ENCODE results near the gene LFNG. TPM values are rescaled to one million over a fixed set of nuclear protein-coding genes. Genes with fewer than 3 reads are reported as not detected.

Gene LFNG
- total and polyA plus RNA-seq, 9 of the 15 experiments (the other 6 are each of a cell fraction or from before 2014, with no cell fraction given), result 0.03 to 0.89 (median 0.25) TPM; not detected in 1

- Histone ChIP-seq H3K9ac (ENCODE audit: insufficient read depth in 1 of 2, low read depth in 2 of 2, low read length in 2 of 2) (peak overlapping the region in 1 of 2 experiments; percentile 36; a peak in 2 of 4 replicates), H3K27ac (ENCODE audit: extremely low read depth, low read depth, low read length) (no peak overlapping the region), H3K36me3 (ENCODE audit: control insufficient read depth, insufficient read depth, low read length) (no peaks in the 10 kb centered on the region), H3K27me3 (ENCODE audit: control insufficient read depth in 2 of 2, insufficient read depth in 2 of 2, low read length in 2 of 2) (peaks cover 0 to 14% of the 10 kb centered on the region in 2 experiments; a peak in 2 of 5 replicates), H3K9me1 (ENCODE audit: control insufficient read depth, insufficient read depth, low read length) (no peaks in the 10 kb centered on the region), H3K4me1 (replicated peaks in 1 of 2; ENCODE audit: control insufficient read depth in 2 of 2, insufficient read depth in 2 of 2, low read length in 2 of 2) (peaks cover 15 to 92% of the 10 kb centered on the region in 2 experiments), H2AFZ (ENCODE audit: low read depth, low read length) (no peak overlapping the region), H3K79me2 (ENCODE audit: control insufficient read depth, insufficient read depth, low read length) (no peaks in the 10 kb centered on the region), H3K9me3 (replicated peaks; ENCODE audit: control insufficient read depth, insufficient read depth, low read depth, low read length) (no peaks in the 10 kb centered on the region), H3K4me3 (no peak overlapping the region), H4K20me1 (replicated peaks; ENCODE audit: control insufficient read depth, insufficient read depth, low read length) (peaks cover 4% of the 10 kb centered on the region), H3K4me2 (ENCODE audit: insufficient read depth, low read length) (no peak overlapping the region)
- BruUV-seq (replicated peaks), result no TSS peak
- ChIA-PET CTCF (ENCODE audit: low intra/inter-chr PET ratio) (no interaction called here), POLR2A (interaction anchor here (0.5 to 0.7 kb wide), 2 partner anchors 111 to 484 kb away, joined by 3 read pairs; no protein-coding TSS in a partner anchor)
- in situ Hi-C loops (cut with MboI) (no loop called here), intact Hi-C loops (cut with micrococcal nuclease) (no loop called here)
- whole genome bisulfite sequencing (ENCODE audit: insufficient coverage, low coverage, missing lambda C conversion rate), result 26% methylated on average over 37 of the region's 51 CpGs
- ATAC-seq, result no peak
- DNase-seq (ENCODE audit: extremely low read depth in 1 of 4, low spot score in 3 of 4), result peak; percentile 57 to 72 (median 62)
- peak; percentile 52 for FAIRE-seq
- TF ChIP-seq, protein P1, sequence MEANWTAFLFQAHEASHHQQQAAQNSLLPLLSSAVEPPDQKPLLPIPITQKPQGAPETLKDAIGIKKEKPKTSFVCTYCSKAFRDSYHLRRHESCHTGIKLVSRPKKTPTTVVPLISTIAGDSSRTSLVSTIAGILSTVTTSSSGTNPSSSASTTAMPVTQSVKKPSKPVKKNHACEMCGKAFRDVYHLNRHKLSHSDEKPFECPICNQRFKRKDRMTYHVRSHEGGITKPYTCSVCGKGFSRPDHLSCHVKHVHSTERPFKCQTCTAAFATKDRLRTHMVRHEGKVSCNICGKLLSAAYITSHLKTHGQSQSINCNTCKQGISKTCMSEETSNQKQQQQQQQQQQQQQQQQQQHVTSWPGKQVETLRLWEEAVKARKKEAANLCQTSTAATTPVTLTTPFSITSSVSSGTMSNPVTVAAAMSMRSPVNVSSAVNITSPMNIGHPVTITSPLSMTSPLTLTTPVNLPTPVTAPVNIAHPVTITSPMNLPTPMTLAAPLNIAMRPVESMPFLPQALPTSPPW (CRISPR knock-in tag; IDR thresholded peaks at IDR 0.05), result peak; percentile 62
- TF ChIP-seq GATA2 (CRISPR knock-in tag; IDR thresholded peaks at IDR 0.05) (no peak), HMGN3 (IDR thresholded peaks at IDR 0.05; ENCODE audit: borderline replicate concordance, extremely low read depth, insufficient read length, low read depth, low read length) (peak; percentile 15), EGR1 (conservative IDR thresholded peaks at IDR 0.05) (peak; percentile 45; the same call in 1 of the 2 replicates), DPF2 (IDR thresholded peaks at IDR 0.05) (0 out of 2 replicates have a peak, but pooled peaks have one; percentile 19), ZNF133 (CRISPR knock-in tag; IDR thresholded peaks at IDR 0.05) (no peak), SRSF7 (optimal IDR thresholded peaks at IDR 0.05; ENCODE audit: low read depth, low read length) (no peak), JUND (IDR thresholded peaks at IDR 0.05; ENCODE audit: borderline replicate concordance, low read depth, low read length) (peak; percentile 74), JUND (tag; IDR thresholded peaks at IDR 0.05; ENCODE audit: borderline replicate concordance, low read depth, low read length) (peak; percentile 42; the same call in 1 of the 3 replicates), SFPQ (IDR thresholded peaks at IDR 0.05; ENCODE audit: low read depth, low read length) (no peak), KLF13 (tag; IDR thresholded peaks at IDR 0.05; ENCODE audit: borderline replicate concordance, low read depth) (no peak), HSF4 (CRISPR knock-in tag; IDR thresholded peaks at IDR 0.05; ENCODE audit: borderline replicate concordance) (no peak), GABPB1 (CRISPR knock-in tag; IDR thresholded peaks at IDR 0.05) (no peak), SMARCE1 (IDR thresholded peaks at IDR 0.05) (0 out of 2 replicates have a peak, but pooled peaks have one; percentile 21), CBFB (CRISPR knock-in tag; IDR thresholded peaks at IDR 0.05) (0 out of 2 replicates have a peak, but pooled peaks have one; percentile 31)
- TF ChIP-seq, protein P2, sequence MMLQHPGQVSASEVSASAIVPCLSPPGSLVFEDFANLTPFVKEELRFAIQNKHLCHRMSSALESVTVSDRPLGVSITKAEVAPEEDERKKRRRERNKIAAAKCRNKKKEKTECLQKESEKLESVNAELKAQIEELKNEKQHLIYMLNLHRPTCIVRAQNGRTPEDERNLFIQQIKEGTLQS (IDR thresholded peaks at IDR 0.05), result peak; percentile 26; the same call in 1 of the 2 replicates
- TF ChIP-seq, protein P2 (CRISPR knock-in tag; conservative IDR thresholded peaks at IDR 0.05), result no peak
Observed at GRCh38 chr7:2523941-2524807, 4.6 kb downstream of the LFNG start.
